ENCODE measurements around the gene SRL.
A peak's percentile ranks its signal among the peaks of the same experiment; 100 is the strongest.

Gene SRL

DNA sequence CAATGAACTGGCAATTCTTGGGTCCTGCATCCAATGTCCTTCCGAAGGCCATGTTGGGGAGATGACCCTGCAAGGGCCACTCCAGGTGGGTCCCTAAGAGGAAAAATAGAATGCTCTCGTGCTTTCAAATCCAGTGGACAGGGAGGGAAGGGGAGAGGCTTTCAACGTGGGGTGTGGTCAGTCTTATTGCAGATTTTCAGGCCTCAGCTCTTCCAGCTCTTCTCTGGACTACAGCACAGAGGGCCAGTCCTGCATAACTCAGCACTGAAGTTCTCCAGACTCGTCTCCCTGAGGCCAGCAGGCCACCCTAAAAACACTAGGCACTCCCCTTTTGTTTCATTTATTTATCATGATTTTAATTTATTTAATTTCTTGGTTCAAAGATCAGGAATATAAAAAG, 43.1 kb downstream of the SRL start:
- no peak for DNase-seq

DNA sequence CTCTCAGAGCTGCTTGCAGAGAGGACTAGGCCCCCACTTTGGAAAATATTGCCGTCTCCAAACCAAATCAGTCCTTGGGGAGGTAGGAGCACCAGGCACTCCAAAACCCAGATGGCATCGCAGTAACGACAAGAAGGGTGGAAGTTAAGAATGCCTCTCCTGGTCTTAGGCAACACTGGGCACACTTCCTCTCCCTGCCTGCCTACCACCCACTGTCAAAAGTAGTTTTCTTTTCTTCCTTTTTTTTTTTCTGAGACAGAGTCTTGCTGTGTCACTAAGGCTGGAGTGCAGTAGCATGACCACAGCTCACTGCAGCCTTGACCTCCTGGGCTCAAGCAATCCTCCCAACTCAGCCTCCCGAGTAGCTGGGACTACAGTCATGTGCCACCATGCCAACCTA, 47.2 kb downstream of the SRL start:
- DNase-seq, result no peak

DNA sequence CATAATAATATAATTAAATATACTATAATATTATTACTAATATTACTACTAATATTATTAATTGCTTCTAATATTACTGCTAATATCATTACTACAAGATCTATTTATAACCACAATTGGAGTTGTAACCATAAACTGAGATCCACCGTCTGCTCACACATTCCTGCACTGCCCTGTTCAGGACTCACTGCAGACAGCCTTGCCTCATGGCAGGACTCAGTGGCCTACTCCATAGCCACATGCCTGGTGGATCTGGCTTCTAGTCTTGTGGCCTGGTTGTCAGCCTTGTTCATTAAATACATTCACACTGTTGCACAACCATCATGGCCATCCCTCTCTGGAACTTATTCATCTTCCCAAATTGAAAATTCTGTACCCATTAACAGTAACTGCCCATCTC, 48.0 kb downstream of the SRL start:
- DNase-seq, result no peak

DNA sequence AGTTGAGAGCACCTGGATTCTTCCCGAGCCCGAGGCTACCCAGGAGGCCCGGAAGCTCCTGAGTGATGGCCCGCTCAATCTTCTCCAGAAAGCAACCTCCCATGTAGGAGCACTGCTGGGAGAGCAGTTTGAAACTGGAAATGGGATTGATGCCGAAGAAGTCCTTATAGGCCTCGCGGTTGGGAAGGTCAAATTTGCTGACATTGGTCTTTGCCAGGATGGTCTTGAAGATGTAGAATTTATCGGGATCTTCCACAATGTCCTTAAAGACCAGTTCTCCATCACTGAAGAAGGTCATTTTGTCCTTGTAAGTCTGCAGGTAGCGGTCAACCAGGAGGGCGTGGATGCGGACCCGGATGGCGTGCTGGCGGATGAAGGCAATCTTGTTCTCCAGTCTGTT, 49.7 kb downstream of the SRL start:
- DNase-seq, result no peak

DNA sequence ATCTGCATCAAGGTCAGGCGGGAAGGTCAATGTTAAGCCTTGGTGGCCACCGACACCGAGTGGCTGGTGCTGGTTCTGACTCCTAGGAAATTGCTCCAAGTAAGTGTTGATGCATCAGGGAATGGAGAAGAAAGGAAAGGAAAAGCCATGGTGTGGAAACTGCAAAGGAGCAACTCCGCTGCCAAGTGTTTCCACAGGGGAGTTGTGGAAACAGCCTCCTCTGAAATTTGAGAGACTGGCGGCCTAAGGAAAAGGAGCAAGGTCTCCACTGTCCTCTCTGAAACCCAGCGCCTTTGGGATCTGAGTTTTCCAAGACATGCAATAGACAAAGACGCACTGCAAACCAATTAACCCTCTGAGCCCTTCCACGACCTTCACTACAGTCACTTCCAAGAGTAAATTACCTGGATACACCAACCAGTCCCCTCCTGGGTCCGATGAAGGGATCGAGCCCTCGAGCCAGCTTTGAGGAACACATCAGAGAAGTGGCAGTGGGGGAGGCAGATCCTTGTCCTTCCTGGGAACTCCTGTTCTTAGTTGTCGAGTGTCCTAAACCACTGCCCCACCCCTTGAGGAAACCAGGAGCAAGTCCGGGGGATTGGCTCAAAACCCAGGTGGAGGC, 51.1 kb downstream of the SRL start:
- DNase-seq, result no peak

DNA sequence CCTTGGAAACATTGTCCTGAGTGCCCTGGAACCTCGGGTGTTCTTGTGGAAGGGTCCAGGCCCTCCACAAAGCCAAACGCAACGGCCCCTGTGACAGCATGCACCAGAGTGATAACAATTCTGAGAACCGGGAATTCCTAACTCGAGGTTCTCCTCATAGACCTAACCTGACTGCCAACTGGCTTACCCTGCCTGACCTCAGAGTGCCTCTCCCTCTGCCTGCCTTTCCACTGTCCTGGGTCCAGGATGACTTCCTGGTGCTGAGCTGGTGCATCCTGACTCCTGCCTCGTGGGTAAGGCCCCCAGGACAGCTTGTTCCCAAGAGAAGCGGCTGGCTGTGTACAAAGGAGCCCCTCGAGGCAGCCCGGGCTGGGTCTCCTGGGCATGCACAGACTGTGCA, 51.8 kb downstream of the SRL start:
- no peak for DNase-seq

DNA sequence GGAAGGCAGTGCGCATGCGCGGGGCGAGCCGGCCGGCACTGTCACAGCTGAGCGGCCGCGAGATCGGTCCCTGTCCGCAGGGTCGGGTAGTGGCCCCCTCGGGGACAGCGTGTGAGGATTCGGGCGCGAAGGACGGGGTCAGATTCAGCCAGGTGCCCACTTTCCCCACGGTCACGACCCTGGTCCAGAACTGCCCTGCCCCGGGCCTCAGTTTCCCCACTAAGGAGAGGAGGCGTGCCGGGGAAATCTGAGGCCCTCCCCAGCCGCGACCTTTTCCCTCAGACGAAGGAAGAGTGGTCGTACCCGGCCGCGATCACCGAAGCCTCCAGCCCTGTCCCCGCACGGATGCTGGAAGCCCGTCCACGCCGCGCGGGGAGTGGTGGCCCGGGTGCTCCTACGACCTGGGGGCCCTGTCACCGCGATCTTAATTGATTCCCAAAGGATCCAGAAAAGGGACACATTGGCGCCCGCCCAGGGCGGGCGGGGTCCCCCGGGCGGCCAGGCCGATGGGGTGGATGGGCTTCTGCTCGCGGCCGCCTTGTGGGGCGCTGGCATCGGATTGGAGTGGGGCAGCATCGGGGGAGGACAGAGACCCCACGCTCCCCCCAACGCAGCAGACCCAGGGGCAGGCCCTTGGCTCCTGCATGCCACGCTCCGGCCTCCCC, 57.7 kb downstream of the SRL start:
- no peak for DNase-seq

DNA sequence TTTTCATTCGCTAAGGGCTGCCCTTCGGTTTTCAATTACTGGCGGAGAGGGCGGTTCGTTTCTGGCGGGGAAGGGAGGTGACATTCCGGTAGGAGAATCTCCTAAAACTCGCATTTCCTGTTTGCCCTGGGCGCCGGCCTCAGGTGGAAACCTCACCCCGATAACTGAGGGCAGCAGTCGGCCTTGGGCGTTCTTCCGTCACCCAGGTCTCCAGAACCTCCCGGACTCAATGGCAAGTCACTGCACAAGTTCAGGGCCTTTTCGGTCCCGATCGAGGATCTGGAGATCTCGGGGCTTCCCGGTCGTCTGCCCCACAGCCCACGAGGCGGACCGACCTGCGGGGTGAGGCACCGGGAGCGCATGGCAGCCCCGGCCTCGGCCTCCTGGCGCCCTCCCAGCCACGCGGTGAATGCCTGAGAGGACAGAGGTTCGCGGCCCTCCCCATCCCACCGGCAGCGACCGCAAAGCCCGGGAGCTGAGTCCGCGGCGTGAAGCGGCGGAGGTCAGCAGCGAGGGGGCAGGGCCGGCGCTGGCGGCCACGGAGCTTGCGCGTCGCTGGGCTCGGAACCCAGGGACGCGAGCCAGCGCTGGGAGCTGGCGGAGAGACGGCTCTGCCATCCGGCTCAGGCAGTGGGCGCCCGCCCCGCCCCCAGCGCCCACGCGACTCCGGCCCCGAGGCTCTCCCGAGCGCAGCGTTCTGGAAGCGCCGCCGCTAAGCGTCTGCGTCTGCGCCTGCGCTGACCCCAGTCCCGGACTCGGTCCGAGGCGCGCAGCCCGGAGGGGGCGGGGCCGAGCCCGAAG, 58.4 kb downstream of the SRL start:
- peak; percentile 78 for DNase-seq

DNA sequence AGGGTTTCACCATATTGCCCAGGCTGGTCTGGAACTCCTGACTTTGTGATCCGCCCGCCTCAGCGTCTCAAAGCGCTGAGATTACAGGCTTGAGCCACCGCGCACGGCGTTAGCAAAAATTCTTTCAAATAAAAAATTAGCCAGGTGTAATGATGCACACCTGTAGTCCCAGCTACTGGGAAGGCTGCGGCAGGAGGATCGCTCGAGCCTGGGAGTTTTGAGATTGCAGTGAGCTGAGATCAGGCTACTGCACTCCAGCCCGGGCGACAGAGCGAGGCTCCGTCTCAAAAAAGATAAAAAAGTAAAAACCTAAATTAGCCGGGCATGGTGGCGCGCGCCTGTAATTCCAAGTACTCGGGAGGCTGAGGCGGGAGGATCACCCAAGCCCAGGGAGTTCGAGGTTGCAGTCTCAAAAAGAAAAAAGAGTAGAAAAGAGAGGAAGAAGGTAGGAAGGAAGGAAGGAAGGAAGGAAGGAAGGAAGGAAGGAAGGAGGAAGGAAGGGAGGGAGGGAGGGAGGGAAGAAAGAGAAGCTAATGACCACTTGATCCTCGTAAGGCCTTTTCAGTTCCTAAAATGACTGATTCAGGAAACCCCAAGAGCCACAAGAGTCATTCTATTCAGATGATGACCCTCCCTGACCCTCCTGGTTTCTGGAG, 59.2 kb downstream of the SRL start:
- DNase-seq, result no peak

DNA sequence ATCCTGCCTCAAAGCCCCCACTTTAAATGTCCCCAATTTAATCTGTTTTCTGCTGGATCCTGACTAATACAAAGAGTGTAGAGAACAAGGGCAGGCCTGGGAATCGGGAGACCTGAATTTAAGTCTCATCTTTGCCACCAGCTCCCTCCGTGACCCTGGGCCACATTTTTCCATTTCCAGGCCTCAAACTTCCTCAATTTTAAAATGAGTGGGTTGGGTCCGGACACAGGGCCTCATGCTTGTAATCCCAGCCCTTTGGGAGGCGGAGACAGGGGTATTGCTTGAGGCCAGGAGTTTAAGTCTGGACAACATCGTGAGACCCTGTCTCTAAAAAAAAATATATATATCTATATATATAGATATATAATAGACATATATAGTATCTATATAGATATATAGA, 61.4 kb downstream of the SRL start:
- no peak for DNase-seq

DNA sequence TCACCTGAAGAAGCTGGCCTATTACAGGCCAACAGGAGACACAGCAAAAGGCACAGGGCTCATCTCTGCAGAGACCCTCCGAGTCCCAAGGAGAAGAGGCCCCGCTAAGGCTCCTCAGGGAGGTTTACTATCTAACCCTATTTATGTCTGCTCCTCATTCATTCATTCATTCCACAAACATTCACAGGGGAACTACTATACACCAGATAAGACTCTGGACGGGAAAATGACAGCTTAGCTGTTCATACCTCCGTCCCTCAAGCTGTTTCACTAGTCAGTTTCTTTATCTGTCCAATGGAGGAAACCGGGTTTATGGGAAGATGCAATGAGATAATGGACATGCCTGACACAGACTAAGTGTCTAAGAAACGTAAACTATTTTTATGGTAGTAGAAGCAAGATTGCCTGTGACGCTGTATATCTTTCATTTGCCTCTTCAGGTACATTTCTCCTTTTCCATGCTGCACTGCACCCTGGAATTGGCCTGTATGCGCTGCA, 62.1 kb downstream of the SRL start:
- no peak for DNase-seq

DNA sequence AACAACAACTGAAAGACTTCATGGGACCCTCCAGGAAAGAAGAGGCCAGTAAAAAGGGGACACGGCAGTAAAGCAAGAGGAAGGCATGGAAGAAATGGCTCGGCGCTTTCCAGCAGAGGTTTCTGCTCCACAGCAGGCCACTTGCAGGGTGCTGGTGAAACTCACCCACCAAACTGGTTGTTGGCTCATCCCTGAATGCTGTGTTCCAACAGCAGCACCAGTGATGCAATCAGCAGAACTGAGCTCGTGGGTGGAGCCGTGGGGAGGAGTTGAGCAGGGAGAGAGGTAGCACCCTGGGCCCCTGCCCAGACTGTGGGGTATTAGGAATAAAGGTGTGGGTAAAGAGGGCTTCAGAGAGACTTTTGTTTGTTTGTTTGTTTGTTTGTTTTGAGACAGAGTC, 62.9 kb downstream of the SRL start:
- no peak for DNase-seq

DNA sequence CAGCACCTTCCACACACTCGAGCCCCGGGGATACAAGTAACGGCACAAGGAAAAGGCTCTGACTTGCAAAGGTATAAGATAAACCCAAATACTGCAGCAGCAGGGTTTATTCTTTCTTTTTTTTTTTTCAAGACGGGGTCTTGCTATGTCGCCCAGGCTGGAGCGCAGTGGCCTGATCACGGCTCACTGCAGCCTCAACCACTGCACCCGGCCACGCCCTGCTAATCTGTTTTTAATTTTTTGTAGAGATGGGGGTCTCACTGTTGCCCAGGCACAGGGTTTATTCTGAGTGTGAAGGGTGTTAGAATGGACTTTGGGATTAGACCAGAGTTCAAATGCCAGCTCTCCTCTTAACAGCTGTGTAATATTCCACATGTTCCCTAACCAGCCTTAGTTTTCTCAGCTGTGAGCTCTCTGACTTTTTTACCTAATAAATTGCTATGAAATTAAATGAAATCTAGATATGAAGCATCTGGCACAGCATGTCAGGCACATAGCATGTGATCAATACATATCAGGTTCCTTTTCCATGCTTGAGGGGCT, 63.3 kb downstream of the SRL start:
- no peak for DNase-seq

DNA sequence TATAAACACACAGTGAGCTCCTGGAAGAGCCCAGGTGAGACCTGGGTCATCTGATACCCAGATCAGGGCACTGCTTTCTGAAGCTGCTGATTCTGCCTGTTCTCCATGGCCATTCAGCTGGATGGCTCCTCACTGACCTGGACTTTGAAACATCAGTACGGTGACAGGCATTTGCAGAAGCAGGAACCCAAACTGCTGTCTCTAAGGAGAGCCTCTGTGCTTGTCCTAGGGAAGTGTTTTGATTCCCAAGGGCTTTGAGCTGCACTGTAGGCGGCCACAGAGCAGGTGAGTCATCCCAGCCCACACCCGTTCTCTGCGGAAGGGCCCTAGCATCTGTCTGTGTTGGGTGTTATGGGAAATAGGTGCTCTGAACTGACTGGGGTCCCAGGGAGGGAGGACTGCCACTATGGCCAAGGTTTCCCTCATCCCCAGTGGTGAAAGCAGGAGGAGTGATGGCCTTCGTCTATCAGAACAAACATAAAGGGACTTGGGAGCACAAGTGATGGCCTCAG, 64.9 kb downstream of the SRL start:
- no peak for DNase-seq

DNA sequence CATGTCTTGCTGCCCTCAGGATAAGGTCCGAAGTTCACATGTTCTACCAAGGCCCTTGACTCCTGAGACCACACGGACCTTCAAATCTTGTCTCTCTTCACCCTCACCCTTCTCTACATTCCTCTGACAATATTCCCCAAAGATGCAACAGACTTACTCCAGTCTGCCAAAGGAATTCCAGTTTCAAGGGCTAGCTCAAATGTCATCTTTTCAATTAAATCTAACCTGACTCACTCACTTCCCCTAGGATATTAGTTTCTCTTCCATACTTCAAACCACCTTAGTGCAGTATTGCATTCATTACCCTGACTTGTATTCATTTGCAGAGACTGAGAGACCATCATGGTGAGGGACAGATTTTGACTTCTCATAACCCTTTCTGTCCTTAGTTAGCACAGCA, 66.0 kb downstream of the SRL start:
- DNase-seq, result no peak

DNA sequence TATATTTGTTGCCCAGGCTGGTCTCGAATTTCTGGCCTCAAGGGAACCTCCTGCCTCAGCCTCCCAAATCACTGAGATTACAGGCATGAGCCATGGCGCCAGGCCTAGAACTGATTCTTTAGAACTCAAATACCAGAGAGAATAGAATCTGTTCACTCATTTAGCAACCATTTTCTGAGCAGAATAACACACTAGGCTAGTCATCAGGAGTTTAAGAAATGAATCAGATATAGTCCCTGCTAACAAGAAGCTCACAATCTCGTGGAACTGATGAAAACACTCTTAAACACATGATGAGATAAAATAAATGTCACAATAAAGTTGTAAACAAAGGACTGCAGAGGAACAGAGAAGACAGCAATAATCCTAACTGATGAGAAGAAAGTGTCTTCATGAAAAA, 69.8 kb downstream of the SRL start:
- no peak for DNase-seq

DNA sequence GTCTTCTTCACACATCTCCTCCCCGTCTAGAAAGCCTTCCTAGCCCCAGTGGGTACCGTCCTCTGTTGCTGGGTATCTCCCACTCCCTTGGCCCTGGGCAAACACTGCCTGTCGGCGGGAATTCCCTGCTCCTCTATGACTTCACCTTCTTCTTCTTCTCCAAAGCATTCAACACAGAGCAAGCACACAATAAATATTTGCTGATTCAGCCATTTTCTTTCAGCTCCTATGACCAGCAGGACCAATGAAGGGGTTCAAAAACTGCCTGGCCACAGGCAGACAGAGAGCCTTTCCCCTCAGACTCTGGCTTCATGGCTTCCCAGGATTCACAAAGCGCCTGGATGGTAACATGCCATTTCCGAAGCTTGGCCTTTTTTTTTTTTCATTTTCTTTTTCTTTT, 72.5 kb downstream of the SRL start:
- no peak for DNase-seq

DNA sequence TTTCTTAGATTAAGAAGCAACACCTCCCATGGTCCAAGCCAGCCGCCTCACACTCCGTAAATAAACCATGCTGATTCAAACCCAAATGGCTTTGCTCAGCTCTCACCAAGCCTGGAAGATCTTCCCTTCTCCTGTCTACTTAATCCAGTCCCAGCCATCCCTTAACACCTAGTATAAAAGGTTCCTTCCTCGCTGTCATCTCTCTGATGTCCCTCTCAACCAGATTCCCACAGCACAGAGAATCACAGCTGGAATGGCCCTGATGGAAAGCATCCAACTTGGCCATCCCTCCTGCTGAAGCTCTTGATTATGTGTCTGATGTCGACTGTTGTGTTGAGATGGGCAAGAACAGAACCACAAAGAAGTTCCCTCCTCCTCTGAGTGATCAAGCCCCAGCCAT, 75.1 kb downstream of the SRL start:
- no peak for DNase-seq

DNA sequence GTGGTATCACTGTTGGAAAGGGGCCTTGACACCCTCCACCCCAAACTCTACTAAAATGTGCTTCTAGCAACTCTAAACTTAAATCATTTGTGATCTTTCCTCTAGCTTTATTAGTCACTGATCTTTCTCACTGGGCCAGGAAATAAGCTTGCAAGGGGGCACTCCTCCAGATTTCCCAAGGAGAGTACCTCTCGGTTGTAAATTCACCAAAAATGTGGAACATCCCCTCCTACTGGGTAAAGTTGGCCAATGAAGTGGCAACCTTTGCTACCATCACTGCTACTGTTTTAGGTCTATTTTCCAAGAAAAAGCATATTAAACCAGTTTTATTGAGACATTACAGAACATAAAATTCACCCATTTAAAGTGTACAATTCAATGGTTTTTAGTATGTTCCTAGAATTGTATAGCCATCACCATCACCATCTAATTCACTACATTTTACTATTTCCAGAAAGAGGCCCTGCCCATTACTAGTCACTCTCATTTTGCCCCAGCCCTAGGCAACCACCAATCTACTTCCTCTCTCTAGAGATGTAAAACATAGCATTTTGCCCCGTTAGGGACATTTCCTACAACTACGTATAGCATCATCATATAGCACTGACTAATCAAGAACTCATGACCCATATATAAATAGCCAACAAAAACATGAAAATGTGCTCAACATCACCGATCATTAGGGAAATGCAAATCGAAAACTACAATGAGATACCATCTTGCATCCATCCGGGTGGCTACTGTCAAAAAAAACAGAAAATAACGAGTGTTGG, 81.0 kb downstream of the SRL start:
- DNase-seq, result no peak

DNA sequence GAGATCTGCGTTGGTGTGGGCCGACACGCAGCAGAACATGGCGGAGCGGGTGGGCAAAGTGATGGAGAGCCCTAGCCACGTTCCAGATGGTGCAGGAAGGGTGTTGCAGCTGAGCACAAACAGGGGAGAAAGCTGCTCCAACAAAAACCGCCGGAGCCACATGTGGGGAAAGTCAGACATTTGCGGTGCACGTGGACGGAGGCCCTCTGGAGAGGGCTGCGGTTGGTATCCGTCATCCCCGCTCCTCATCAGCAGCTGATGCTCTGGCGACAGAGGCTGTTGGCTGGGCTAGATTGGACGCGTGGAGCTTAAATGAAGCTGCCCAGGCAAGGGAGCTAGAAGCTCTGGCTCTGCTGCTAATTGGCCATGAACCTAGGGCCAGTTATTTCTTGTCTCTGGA, 82.2 kb downstream of the SRL start:
- no peak for DNase-seq

DNA sequence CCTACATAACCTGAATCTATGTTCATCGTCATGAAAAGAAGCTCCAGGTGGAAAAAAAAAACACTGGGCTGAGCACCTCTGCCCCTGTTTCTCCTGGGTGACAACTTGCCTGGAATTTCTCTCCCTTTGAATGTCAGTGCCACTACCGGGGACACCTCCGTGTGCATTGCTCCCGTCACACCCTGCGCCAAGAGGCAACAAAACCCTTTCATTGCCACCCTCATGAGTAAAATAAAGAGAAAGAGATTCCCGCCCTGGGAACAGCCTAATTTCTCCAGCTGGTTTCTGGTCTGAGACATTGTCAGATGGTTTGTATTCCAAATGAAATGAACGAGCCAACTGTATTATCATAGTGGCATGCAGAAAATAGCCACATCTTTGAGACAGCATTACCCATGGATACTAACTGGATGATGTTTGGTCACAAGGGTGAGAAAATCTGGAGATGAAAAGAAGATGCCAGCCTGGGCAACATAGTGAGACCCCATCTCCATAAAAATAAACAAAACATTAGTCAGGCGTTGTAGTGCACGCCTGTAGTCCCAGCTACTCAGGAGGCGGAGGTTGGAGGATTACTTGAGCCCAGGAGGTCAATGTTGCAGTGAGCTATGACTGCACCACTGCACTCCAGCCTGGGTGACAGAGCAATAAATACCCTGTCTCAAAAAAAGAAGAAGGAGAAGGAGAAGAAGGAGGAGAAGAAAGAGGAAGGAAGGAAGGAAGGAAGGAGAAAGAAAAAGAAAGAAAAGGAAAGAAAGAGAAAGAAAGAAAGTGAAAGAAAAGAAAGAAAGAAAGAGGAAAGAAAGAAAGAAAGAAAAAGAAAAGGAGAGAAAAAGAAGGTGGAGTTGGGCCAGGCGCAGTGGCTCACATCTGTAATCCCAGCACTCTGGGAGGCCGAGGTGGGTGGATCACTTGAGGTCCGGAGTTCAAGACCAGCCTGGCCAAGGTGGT, 83.5 kb downstream of the SRL start:
- DNase-seq, result no peak

All from activated gamma-delta T cell treated with Interleukin-2 at 50 U/mL for 16 hours (primary cell).